SK-N-SH (cell line): ENCODE results near the gene NFIX. TPM values are rescaled to one million over a fixed set of nuclear protein-coding genes. Genes with fewer than 3 reads are reported as not detected.

Source experiments
- CTCF ChIA-PET: fragments of 300-600, 350-600 bp; formaldehyde crosslinking; extraction: SDS; loops from one replicate; lab custom pipeline; 2021; lab: Yijun Ruan, JAX
- POLR2A ChIA-PET: fragments of 350-600 bp; sonication (Branson Sonifier 250); formaldehyde crosslinking; extraction: SDS; loops from one replicate; lab custom pipeline; 2020; ENCODE audit warnings: antibody characterized with exemption, inconsistent platforms; lab: Yijun Ruan, JAX
- DNase-seq: peaks from one replicate; pipeline ENCODE4 v3.0.0; 2012
- H2AFZ ChIP-seq: fragments of 200-600 bp; sonication (generic); 2 replicates; pipeline ENCODE4 v1.8.1; 2016; ENCODE audit warnings: antibody characterized with exemption, mild to moderate bottlenecking, low read depth
- H3F3A ChIP-seq: fragments of 200-600 bp; sonication (generic); replicated peaks from 2 replicates; pipeline ENCODE3; 2016; ENCODE audit warnings: antibody characterized with exemption, mild to moderate bottlenecking; ENCODE audit not compliant: insufficient read depth
- H3K27ac ChIP-seq, 2 experiments: fragments of 200-500 bp in 1 of 2; fragments of 200-600 bp in 1 of 2; sonication (Bioruptor generic) in 1 of 2; sonication (generic), shearing (Covaris generic) in 1 of 2; 2 replicates each; pipeline versions ENCODE4 v1.5.1 to v1.6.1; 2014 to 2016; ENCODE audit warnings: low read depth in 2 of 2, inconsistent platforms in 1 of 2, low read length in 1 of 2, mild to moderate bottlenecking in 1 of 2, mixed read lengths in 1 of 2
- H3K27me3 ChIP-seq: fragments of 200-600 bp; sonication (generic), shearing (Covaris generic); 2 replicates; pipeline ENCODE4 v1.6.1; 2016; ENCODE audit warnings: mixed run types; ENCODE audit not compliant: insufficient read depth
- H3K36me3 ChIP-seq, 2 experiments: fragments of 200-500 bp in 1 of 2; fragments of 200-600 bp in 1 of 2; sonication (Bioruptor generic) in 1 of 2; sonication (generic) in 1 of 2; replicated peaks in 1 of 2; 2 replicates each; pipeline versions ENCODE3 to v1.5.1; 2014 to 2016; ENCODE audit warnings: low read length in 1 of 2, mild to moderate bottlenecking in 1 of 2; ENCODE audit not compliant: insufficient read depth in 2 of 2, control insufficient read depth in 1 of 2
- H3K4me1 ChIP-seq, 2 experiments: fragments of 200-500 bp in 1 of 2; fragments of 200-600 bp in 1 of 2; sonication (Bioruptor generic) in 1 of 2; sonication (generic), shearing (Covaris generic) in 1 of 2; 2 replicates each; pipeline versions ENCODE4 v1.5.1 to v1.6.1; 2014 to 2016; ENCODE audit warnings: low read depth in 1 of 2, low read length in 1 of 2, mixed run types in 1 of 2; ENCODE audit not compliant: insufficient read depth in 2 of 2, control insufficient read depth in 1 of 2
- H3K4me2 ChIP-seq: fragments of 200-600 bp; sonication (generic), shearing (Covaris generic); 2 replicates; pipeline ENCODE4 v1.6.1; 2017; ENCODE audit warnings: mixed run types
- H3K4me3 ChIP-seq, 2 experiments: fragments of 200-500 bp in 1 of 2; fragments of 200-600 bp in 1 of 2; sonication (Bioruptor generic) in 1 of 2; sonication (generic), shearing (Covaris generic) in 1 of 2; 2 replicates each; pipeline versions ENCODE4 v1.5.1 to v1.8.1; 2014 to 2016; ENCODE audit warnings: low read depth in 2 of 2, inconsistent platforms in 1 of 2, low read length in 1 of 2, mild to moderate bottlenecking in 1 of 2, mixed read lengths in 1 of 2, moderate library complexity in 1 of 2
- H3K79me2 ChIP-seq: fragments of 200-600 bp; sonication (generic); 2 replicates; pipeline ENCODE4 v1.8.1; 2017; ENCODE audit warnings: mild to moderate bottlenecking; ENCODE audit not compliant: insufficient read depth
- H3K9ac ChIP-seq: fragments of 200-600 bp; sonication (generic); 2 replicates; pipeline ENCODE4 v1.6.1; 2017; ENCODE audit warnings: mixed run types
- H3K9me2 ChIP-seq: fragments of 200-600 bp; sonication (generic); 2 replicates; pipeline ENCODE4 v1.6.1; 2017; ENCODE audit warnings: mixed run types
- H3K9me3 ChIP-seq: fragments of 200-600 bp; sonication (generic); 2 replicates; pipeline ENCODE4 v1.6.1; 2017; ENCODE audit warnings: mixed run types, mild to moderate bottlenecking, moderate library complexity
- H4K20me1 ChIP-seq: fragments of 200-600 bp; sonication (generic); 2 replicates; pipeline ENCODE4 v1.6.1; 2017; ENCODE audit warnings: mild to moderate bottlenecking, mixed run types; ENCODE audit not compliant: insufficient read depth
- CHD2 ChIP-seq: fragments of 150-350 bp; IDR thresholded peaks from 2 replicates; pipeline ENCODE4 v1.6.1; 2018; ENCODE audit warnings: low read length; ENCODE audit not compliant: partially characterized antibody
- EP300 ChIP-seq, 2 experiments: IDR thresholded peaks; 2 replicates each; pipeline versions ENCODE4 v1.4.0 to v1.6.1; 2012; ENCODE audit warnings: borderline replicate concordance in 1 of 2, low read depth in 1 of 2, low read length in 1 of 2
- FOSL2 ChIP-seq: IDR thresholded peaks from 2 replicates; pipeline ENCODE4 v1.4.0; 2012; ENCODE audit warnings: low read depth, mild to moderate bottlenecking, moderate library complexity, borderline replicate concordance
- FOXJ3 ChIP-seq: sonication (generic); formaldehyde crosslinking; IDR thresholded peaks from 2 replicates; pipeline ENCODE4 v1.5.1; 2020; ENCODE audit warnings: mild to moderate bottlenecking, missing genetic modification reagents
- FOXM1 ChIP-seq: IDR thresholded peaks from 2 replicates; pipeline ENCODE4 v1.4.0; 2012; ENCODE audit warnings: low read depth, mild to moderate bottlenecking
- GATA2 ChIP-seq: sonication (generic); formaldehyde crosslinking; IDR thresholded peaks from 2 replicates; pipeline ENCODE4 v1.5.0; 2020; ENCODE audit warnings: mild to moderate bottlenecking, missing genetic modification reagents
- IRF3 ChIP-seq: fragments of 150-350 bp; IDR thresholded peaks from 2 replicates; pipeline ENCODE4 v1.6.1; 2016; ENCODE audit warnings: mild to moderate bottlenecking, low read depth, low read length
- NFIC ChIP-seq: IDR thresholded peaks from 2 replicates; pipeline ENCODE4 v1.4.0; 2012; ENCODE audit warnings: borderline replicate concordance
- NRF1 ChIP-seq: IDR thresholded peaks from 2 replicates; pipeline ENCODE4 v1.6.1; 2012; ENCODE audit warnings: low read depth, mild to moderate bottlenecking, low read length
- POLR2AphosphoS5 ChIP-seq: IDR thresholded peaks from 2 replicates; pipeline ENCODE4 v1.6.1; 2012; ENCODE audit warnings: low read depth, low read length
- RAD21 ChIP-seq: IDR thresholded peaks from 2 replicates; pipeline ENCODE4 v1.6.1; 2012; ENCODE audit warnings: mild to moderate bottlenecking, low read length
- RXRA ChIP-seq: IDR thresholded peaks from 2 replicates; pipeline ENCODE4 v1.4.0; 2012; ENCODE audit warnings: low read depth, mild to moderate bottlenecking, borderline replicate concordance
- SIN3A ChIP-seq: IDR thresholded peaks from 2 replicates; pipeline ENCODE4 v1.6.1; 2012; ENCODE audit warnings: low read depth, mild to moderate bottlenecking, low read length, moderate library complexity, borderline replicate concordance
- SMC3 ChIP-seq: IDR thresholded peaks from 2 replicates; pipeline ENCODE4 v1.6.1; 2012; ENCODE audit warnings: low read depth, low read length, improper control_type of control experiment
- TAF1 ChIP-seq: IDR thresholded peaks from 2 replicates; pipeline ENCODE4 v1.6.1; 2012; ENCODE audit warnings: low read depth, mild to moderate bottlenecking, low read length, moderate library complexity, borderline replicate concordance
- TCF12 ChIP-seq: IDR thresholded peaks from 2 replicates; pipeline ENCODE4 v1.4.0; 2012
- YY1 ChIP-seq: IDR thresholded peaks from 2 replicates; pipeline ENCODE4 v1.4.0; 2012; ENCODE audit warnings: low read depth, mild to moderate bottlenecking
- WGBS: methylation state at CpG from one replicate; pipeline ENCODE4 v1.1.6; 2017; ENCODE audit warnings: low lambda C conversion rate; 5-methylcytosine and 5-hydroxymethylcytosine counted together
- polyA plus RNA-seq, 3 experiments: library from polyadenylated mRNA; depleted of rRNA; stranded (reverse); fragments of >200 nt; gene quantifications; 2 replicates each; pipeline ENCODE4 v1.2.3, GENCODE V29; 2012
- TF ChIP-seq, protein P1 (sequence below): IDR thresholded peaks from 2 replicates; pipeline ENCODE4 v1.4.0; 2012; ENCODE audit warnings: low read depth

The NFIX gene
- polyA plus RNA-seq, 1 of the 3 experiments (the other 2 are of a cell fraction): 14.8 TPM

GRCh38 chr19:13121551-13122274 lies 126.4 kb downstream of the NFIX start:
- CTCF ChIA-PET: interaction anchor here (1.0 to 1.8 kb wide), 2 partner anchors 28 kb away, joined by 6 to 10 read pairs; partner anchors contain the start of genes IER2 and STX10
- no peaks in the 10 kb centered on the region for H3K27me3 ChIP-seq
- peaks cover 4% of the 10 kb centered on the region for H3F3A ChIP-seq
- H3K9me3 ChIP-seq: no peaks in the 10 kb centered on the region
- H3K4me3 ChIP-seq: no peak overlapping the region
- WGBS: 92% methylated on average over 18 of the region's 18 CpGs
- POLR2A ChIA-PET: no interaction called here
- H3K79me2 ChIP-seq: peaks cover 91% of the 10 kb centered on the region
- H2AFZ ChIP-seq: no peak overlapping the region
- H3K4me1 ChIP-seq: peaks cover 16 to 19% of the 10 kb centered on the region in 2 experiments; a peak in 2 of 4 replicates
- TF ChIP-seq, protein P1, sequence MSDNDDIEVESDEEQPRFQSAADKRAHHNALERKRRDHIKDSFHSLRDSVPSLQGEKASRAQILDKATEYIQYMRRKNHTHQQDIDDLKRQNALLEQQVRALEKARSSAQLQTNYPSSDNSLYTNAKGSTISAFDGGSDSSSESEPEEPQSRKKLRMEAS: no peak
- no peak for TF ChIP-seq FOXM1
- TF ChIP-seq EP300 (IDR thresholded peaks at IDR 0.05; ENCODE audit: borderline replicate concordance in 1 of 2, low read depth in 1 of 2, low read length in 1 of 2): no peak
- TF ChIP-seq RXRA: no peak
- TF ChIP-seq SIN3A: no peak
- no peak for TF ChIP-seq NFIC
- TF ChIP-seq POLR2AphosphoS5: no peak
- TF ChIP-seq SMC3: no peak
- TF ChIP-seq CHD2: no peak
- TF ChIP-seq TAF1: no peak
- no peak for TF ChIP-seq TCF12
- no peak for TF ChIP-seq YY1
- TF ChIP-seq FOSL2: no peak
- TF ChIP-seq FOXJ3 (CRISPR knock-in tag): no peak
- TF ChIP-seq NRF1: no peak
- no peak for TF ChIP-seq RAD21
- TF ChIP-seq GATA2: no peak
- no peak overlapping the region for H3K27ac ChIP-seq
- no peak for DNase-seq
- peaks cover 77% of the 10 kb centered on the region for H4K20me1 ChIP-seq
- no peak overlapping the region for H3K9ac ChIP-seq
- H3K36me3 ChIP-seq: peaks cover 4 to 19% of the 10 kb centered on the region in 2 experiments
- no peaks in the 10 kb centered on the region for H3K9me2 ChIP-seq
- no peak overlapping the region for H3K4me2 ChIP-seq

DNA sequence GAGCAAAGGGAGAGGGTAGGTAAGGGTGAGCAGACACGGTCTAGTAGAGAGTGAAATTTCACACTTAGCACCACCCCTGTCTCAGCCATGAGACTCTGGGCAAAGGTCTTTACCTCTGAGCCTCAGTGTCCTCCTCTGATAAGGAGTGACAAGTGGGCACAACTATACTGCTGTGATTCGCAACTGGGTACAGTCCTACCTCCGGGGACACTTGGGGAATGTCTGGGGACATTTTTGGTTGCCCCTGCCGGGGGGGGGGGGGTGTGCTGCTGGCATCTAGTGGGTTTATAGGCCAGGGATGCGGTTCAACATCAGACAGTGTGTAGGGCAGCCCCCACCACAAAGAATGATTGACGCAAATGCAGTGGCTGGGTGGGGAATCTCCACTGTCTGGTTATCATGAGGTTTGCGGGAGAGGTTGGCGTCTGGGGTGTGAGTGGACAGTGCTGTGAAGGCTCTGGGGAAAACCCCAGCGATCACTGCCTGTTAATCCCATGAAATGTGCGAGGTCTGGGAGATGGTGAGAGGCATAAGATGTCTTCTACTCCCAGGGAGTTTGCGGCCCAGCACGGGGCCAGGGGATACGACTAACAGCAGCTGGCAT lies 127.1 kb downstream of the NFIX start:
- WGBS: 88% methylated on average over 13 of the region's 13 CpGs
- H3K27ac ChIP-seq: no peak overlapping the region
- H3F3A ChIP-seq: peaks cover 4% of the 10 kb centered on the region
- no peaks in the 10 kb centered on the region for H3K9me3 ChIP-seq
- TF ChIP-seq IRF3: no peak
- no peak overlapping the region for H3K9ac ChIP-seq
- ChIA-PET POLR2A (no interaction called here), CTCF (no interaction called here)
- H4K20me1 ChIP-seq: peaks cover 81% of the 10 kb centered on the region
- H3K4me1 ChIP-seq: peaks cover 12 to 18% of the 10 kb centered on the region in 2 experiments; a peak in 2 of 4 replicates
- H2AFZ ChIP-seq: no peak overlapping the region
- DNase-seq: no peak
- no peak overlapping the region for H3K4me3 ChIP-seq
- H3K79me2 ChIP-seq: peaks cover 95% of the 10 kb centered on the region
- no peak overlapping the region for H3K4me2 ChIP-seq
- H3K36me3 ChIP-seq: peaks cover 4 to 19% of the 10 kb centered on the region in 2 experiments
- H3K9me2 ChIP-seq: no peaks in the 10 kb centered on the region
- H3K27me3 ChIP-seq: no peaks in the 10 kb centered on the region
